ENCODE results near the gene BMPR1B. TPM values are rescaled to one million over a fixed set of nuclear protein-coding genes. Genes with fewer than 3 reads are reported as not detected.

The BMPR1B gene
- total RNA-seq, 3 donors from 2014 or later (not counting 1 experiment from before 2014, with no cell fraction given), result 0.25 TPM; not detected in 2

- WGBS (ENCODE audit: insufficient coverage), result 81% methylated on average over 4 of the region's 4 CpGs
- ATAC-seq (no peak), DNase-seq (no peak)
- Histone ChIP-seq H3K27ac (ENCODE audit: low read length) (no peak overlapping the region), H3K27me3 (ENCODE audit: control insufficient read depth, insufficient read depth, low read length) (no peaks in the 10 kb centered on the region), H3K9me3 (ENCODE audit: control insufficient read depth, insufficient read depth, low read length) (no peaks in the 10 kb centered on the region), H3K4me1 (ENCODE audit: control insufficient read depth, insufficient read depth, low read length) (no peaks in the 10 kb centered on the region), H3K36me3 (ENCODE audit: control insufficient read depth, insufficient read depth, low read length) (no peaks in the 10 kb centered on the region), H3K4me3 (ENCODE audit: low read length) (no peak overlapping the region)
- Mint-ChIP-seq H3K36me3 (no peaks in the 10 kb centered on the region), H3K4me3 (no peak overlapping the region), H3K4me1 (no peaks in the 10 kb centered on the region), H3K27me3 (ENCODE audit: low read depth in 2 of 2) (peaks cover 0 to 3% of the 10 kb centered on the region in 2 donors), H3K9me3 (no peaks in the 10 kb centered on the region), H3K27ac (no peak overlapping the region)
- intact Hi-C loops (cut with micrococcal nuclease), result no loop called here
- TF ChIP-seq CTCF (IDR thresholded peaks at IDR 0.05), result no peak
These were observed 179.1 kb downstream of the BMPR1B start for GRCh38 chr4:94936854-94937253.

DNA sequence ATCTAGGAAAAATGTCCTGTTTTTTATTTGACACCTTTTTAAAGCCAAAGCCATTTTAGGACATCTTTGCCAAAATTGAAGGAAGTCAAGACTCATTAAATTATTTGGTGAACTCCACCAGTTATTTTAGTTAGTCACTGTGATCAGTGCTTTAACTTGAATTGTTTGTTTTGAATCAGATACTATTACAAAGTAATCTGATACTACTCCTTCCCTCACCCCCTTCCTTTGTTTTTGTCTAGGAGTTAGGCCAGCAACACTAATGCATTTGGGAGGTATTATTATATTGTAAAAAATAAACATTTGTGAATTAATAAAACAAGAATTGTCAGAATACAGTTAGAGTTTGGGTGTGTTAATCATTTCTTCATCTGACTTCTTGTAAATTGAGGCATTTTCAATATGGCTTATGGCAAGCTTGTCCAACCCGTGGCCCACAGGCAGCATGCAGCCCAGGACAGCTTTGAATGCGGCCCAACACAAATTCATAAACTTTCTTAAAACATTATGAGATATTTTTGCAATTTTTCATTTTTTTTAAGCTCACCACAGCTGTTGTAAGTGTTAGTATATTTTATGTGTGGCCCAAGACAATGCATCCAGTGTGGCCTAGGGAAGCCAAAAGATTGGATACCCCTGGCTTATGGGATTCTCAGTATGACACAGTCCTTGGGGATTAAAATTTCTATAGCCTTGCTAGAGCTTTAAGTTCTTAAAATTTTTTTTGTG is 182.2 kb downstream of the BMPR1B start:
- Mint-ChIP-seq H3K27me3 (ENCODE audit: low read depth in 2 of 2) (peaks cover 0 to 5% of the 10 kb centered on the region in 2 donors), H3K27ac (no peak overlapping the region), H3K4me3 (no peak overlapping the region), H3K9me3 (no peaks in the 10 kb centered on the region), H3K4me1 (no peaks in the 10 kb centered on the region), H3K36me3 (no peaks in the 10 kb centered on the region)
- Histone ChIP-seq H3K4me3 (ENCODE audit: low read length) (no peak overlapping the region), H3K9me3 (ENCODE audit: control insufficient read depth, insufficient read depth, low read length) (no peaks in the 10 kb centered on the region), H3K36me3 (ENCODE audit: control insufficient read depth, insufficient read depth, low read length) (no peaks in the 10 kb centered on the region), H3K27ac (ENCODE audit: low read length) (no peak overlapping the region), H3K27me3 (ENCODE audit: control insufficient read depth, insufficient read depth, low read length) (no peaks in the 10 kb centered on the region), H3K4me1 (ENCODE audit: control insufficient read depth, insufficient read depth, low read length) (no peaks in the 10 kb centered on the region)
- intact Hi-C loops (cut with micrococcal nuclease), result no loop called here
- WGBS (ENCODE audit: insufficient coverage), result 100% methylated on average over 1 of the region's 2 CpGs
- TF ChIP-seq CTCF (IDR thresholded peaks at IDR 0.05), result no peak
- ATAC-seq (no peak), DNase-seq (no peak)

- Histone ChIP-seq H3K27me3 (ENCODE audit: control insufficient read depth, insufficient read depth, low read length) (no peaks in the 10 kb centered on the region), H3K27ac (ENCODE audit: low read length) (no peak overlapping the region), H3K4me1 (ENCODE audit: control insufficient read depth, insufficient read depth, low read length) (no peaks in the 10 kb centered on the region), H3K36me3 (ENCODE audit: control insufficient read depth, insufficient read depth, low read length) (no peaks in the 10 kb centered on the region), H3K9me3 (ENCODE audit: control insufficient read depth, insufficient read depth, low read length) (no peaks in the 10 kb centered on the region), H3K4me3 (ENCODE audit: low read length) (no peak overlapping the region)
- ATAC-seq (no peak), DNase-seq (no peak)
- H3K4me3 Mint-ChIP-seq, result no peak overlapping the region
- intact Hi-C loops (cut with micrococcal nuclease), result no loop called here
- no peaks in the 10 kb centered on the region for H3K36me3 Mint-ChIP-seq
- WGBS (ENCODE audit: insufficient coverage), result 95% methylated on average over 4 of the region's 5 CpGs
- no peaks in the 10 kb centered on the region for H3K9me3 Mint-ChIP-seq
- H3K4me1 Mint-ChIP-seq, result no peaks in the 10 kb centered on the region
- TF ChIP-seq CTCF (IDR thresholded peaks at IDR 0.05), result no peak
- no peak overlapping the region for H3K27ac Mint-ChIP-seq
- H3K27me3 Mint-ChIP-seq (ENCODE audit: low read depth in 2 of 2), result peaks cover 0 to 5% of the 10 kb centered on the region in 2 donors
These were observed 182.8 kb downstream of the BMPR1B start for GRCh38 chr4:94940520-94940908.

DNA sequence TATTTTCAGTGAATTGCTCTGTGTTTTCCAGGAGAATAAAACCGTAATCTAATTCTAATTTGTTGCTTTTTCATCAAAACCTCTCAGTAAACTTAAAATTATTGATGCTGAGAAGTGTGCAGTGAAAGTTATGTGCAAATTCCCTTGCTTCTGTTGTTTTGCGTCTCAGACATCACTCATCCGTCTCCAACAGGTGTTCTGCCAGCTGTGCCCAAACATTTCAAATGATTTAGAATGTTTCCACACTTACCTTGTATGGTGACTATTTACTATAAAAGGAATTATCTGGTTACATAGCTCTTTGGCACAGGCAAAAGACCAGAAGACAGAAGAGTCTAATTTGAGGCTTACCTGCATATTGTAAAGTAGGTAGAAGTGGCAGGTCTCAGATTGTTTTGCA is 184.0 kb downstream of the BMPR1B start:
- Mint-ChIP-seq H3K4me3 (no peak overlapping the region), H3K36me3 (no peaks in the 10 kb centered on the region), H3K27me3 (ENCODE audit: low read depth in 2 of 2) (peaks cover 0 to 2% of the 10 kb centered on the region in 2 donors), H3K27ac (no peak overlapping the region), H3K9me3 (no peaks in the 10 kb centered on the region), H3K4me1 (no peaks in the 10 kb centered on the region)
- no CpG with 5 or more reads among the region's 3 CpGs for WGBS (ENCODE audit: insufficient coverage)
- no peak for TF ChIP-seq CTCF (IDR thresholded peaks at IDR 0.05)
- no peaks in the 10 kb centered on the region for H3K4me1 ChIP-seq (ENCODE audit: control insufficient read depth, insufficient read depth, low read length)
- H3K9me3 ChIP-seq (ENCODE audit: control insufficient read depth, insufficient read depth, low read length), result no peaks in the 10 kb centered on the region
- ATAC-seq (no peak), DNase-seq (no peak)
- no peaks in the 10 kb centered on the region for H3K36me3 ChIP-seq (ENCODE audit: control insufficient read depth, insufficient read depth, low read length)
- H3K27me3 ChIP-seq (ENCODE audit: control insufficient read depth, insufficient read depth, low read length), result no peaks in the 10 kb centered on the region
- H3K4me3 ChIP-seq (ENCODE audit: low read length), result no peak overlapping the region
- H3K27ac ChIP-seq (ENCODE audit: low read length), result no peak overlapping the region
- intact Hi-C loops (cut with micrococcal nuclease), result no loop called here

Measured in natural killer cell (primary cell).